GM23338 (cell line): ENCODE measurements around the gene CCDC169. TPM values are rescaled to one million over a fixed set of nuclear protein-coding genes. Genes with fewer than 3 reads are reported as not detected.

ENCODE experiments used
- ATAC-seq: fragments of 200-7000 bp; cut with Tn5 transposase; 3 replicates; pipeline ENCODE4 v1.9.1; 2020
- DNase-seq: peaks from one replicate; pipeline ENCODE4 v3.0.0-alpha.2; 2015; ENCODE audit warnings: low spot score
- H2AFZ ChIP-seq: fragments of 200-600 bp; sonication (generic); 2 replicates; pipeline ENCODE4 v1.8.0; 2016; ENCODE audit warnings: antibody characterized with exemption, mild to moderate bottlenecking, moderate library complexity
- H3F3A ChIP-seq: fragments of 200-600 bp; sonication (generic); replicated peaks from 2 replicates; pipeline ENCODE4 v1.8.0; 2017; ENCODE audit warnings: antibody characterized with exemption, mixed run types, low read depth
- H3K27ac ChIP-seq: fragments of 200-600 bp; sonication (generic); 2 replicates; pipeline ENCODE4 v1.6.1; 2016; ENCODE audit warnings: low read depth
- H3K27me3 ChIP-seq: fragments of 200-600 bp; sonication (generic); 2 replicates; pipeline ENCODE4 v1.8.0; 2016; ENCODE audit warnings: mild to moderate bottlenecking, mixed run types, moderate library complexity; ENCODE audit not compliant: insufficient read depth
- H3K36me3 ChIP-seq: fragments of 200-600 bp; sonication (generic); 2 replicates; pipeline ENCODE4 v1.8.0; 2016; ENCODE audit warnings: mild to moderate bottlenecking; ENCODE audit not compliant: insufficient read depth
- H3K4me1 ChIP-seq: fragments of 200-600 bp; sonication (generic); 2 replicates; pipeline ENCODE4 v1.8.0; 2016; ENCODE audit warnings: mild to moderate bottlenecking, moderate library complexity; ENCODE audit not compliant: insufficient read depth
- H3K4me2 ChIP-seq: fragments of 200-600 bp; sonication (generic); 2 replicates; pipeline ENCODE4 v1.7.1; 2017; ENCODE audit warnings: mixed run types
- H3K4me3 ChIP-seq: fragments of 200-600 bp; sonication (generic); 2 replicates; pipeline ENCODE4 v1.6.1; 2016; ENCODE audit warnings: mixed run types
- H3K79me2 ChIP-seq: fragments of 200-600 bp; sonication (generic); replicated peaks from 2 replicates; pipeline ENCODE4 v1.8.0; 2017; ENCODE audit warnings: mild to moderate bottlenecking; ENCODE audit not compliant: insufficient read depth
- H3K9me2 ChIP-seq: fragments of 200-600 bp; sonication (generic); 2 replicates; pipeline ENCODE4 v1.8.0; 2017; ENCODE audit not compliant: insufficient read depth
- H4K20me1 ChIP-seq: fragments of 200-600 bp; sonication (generic); replicated peaks from 2 replicates; pipeline ENCODE4 v1.8.0; 2017; ENCODE audit warnings: mild to moderate bottlenecking; ENCODE audit not compliant: insufficient read depth
- H3K27ac Mint-ChIP-seq: 2 replicates; pipeline ENCODE4 v1.8.0; 2020; ENCODE audit warnings: inconsistent platforms, mild to moderate bottlenecking, moderate library complexity, mixed read lengths
- H3K27me3 Mint-ChIP-seq: 3 replicates; pipeline ENCODE4 v1.8.0; 2022; ENCODE audit warnings: low read depth, mild to moderate bottlenecking, moderate library complexity, mixed read lengths, inconsistent platforms; ENCODE audit not compliant: insufficient read depth, poor library complexity
- H3K36me3 Mint-ChIP-seq: 3 replicates; pipeline ENCODE4 v1.8.0; 2021; ENCODE audit warnings: low read depth, mild to moderate bottlenecking, inconsistent platforms, moderate library complexity, mixed read lengths
- H3K4me1 Mint-ChIP-seq: 3 replicates; pipeline ENCODE4 v1.8.0; 2020; ENCODE audit warnings: mild to moderate bottlenecking, inconsistent platforms, mixed read lengths
- H3K4me3 Mint-ChIP-seq: 3 replicates; pipeline ENCODE4 v1.8.0; 2021; ENCODE audit warnings: moderate library complexity, mild to moderate bottlenecking, inconsistent platforms, mixed read lengths
- H3K9me3 Mint-ChIP-seq: 3 replicates; pipeline ENCODE4 v1.8.0; 2020; ENCODE audit warnings: moderate library complexity, mild to moderate bottlenecking, inconsistent platforms, mixed read lengths
- CREB1 ChIP-seq: fragments of 250-450 bp; sonication (Bioruptor Pico); IDR thresholded peaks from 2 replicates; pipeline ENCODE4 v1.5.0; 2020; ENCODE audit warnings: low read depth, mild to moderate bottlenecking, moderate library complexity
- CTCF ChIP-seq, 2 experiments: fragments of 200-600 bp in 1 of 2; sonication (generic) in 1 of 2; conservative IDR thresholded peaks; 2 replicates each; pipeline versions ENCODE4 v1.5.1 to v1.6.1; 2016 to 2017; ENCODE audit warnings: antibody characterized with exemption in 2 of 2, low read depth in 2 of 2, mild to moderate bottlenecking in 2 of 2, moderate library complexity in 1 of 2
- ETS1 ChIP-seq: IDR thresholded peaks from 2 replicates; pipeline ENCODE4 v1.6.1; 2016; ENCODE audit warnings: antibody characterized with exemption
- EZH2phosphoT487 ChIP-seq: fragments of 200-600 bp; sonication (generic); IDR thresholded peaks from one replicate; pipeline ENCODE4 v1.8.1; 2018; ENCODE audit warnings: antibody characterized with exemption; ENCODE audit not compliant: unreplicated experiment
- JUNB ChIP-seq: IDR thresholded peaks from one replicate; pipeline ENCODE4 v1.6.1; 2016; ENCODE audit warnings: antibody characterized with exemption; ENCODE audit not compliant: unreplicated experiment
- NANOG ChIP-seq: IDR thresholded peaks from 2 replicates; pipeline ENCODE4 v1.6.1; 2016; ENCODE audit warnings: antibody characterized with exemption, borderline replicate concordance
- ZNF114 ChIP-seq: fragments of 250-450 bp; sonication (Bioruptor Pico); IDR thresholded peaks from 2 replicates; pipeline ENCODE4 v1.5.0; 2020; ENCODE audit warnings: mild to moderate bottlenecking, moderate library complexity
- ZNF462 ChIP-seq: fragments of 250-450 bp; sonication (Bioruptor Pico); IDR thresholded peaks from 2 replicates; pipeline ENCODE4 v1.5.0; 2020; ENCODE audit warnings: mild to moderate bottlenecking, moderate library complexity
- polyA plus RNA-seq: library from polyadenylated mRNA; unstranded; fragments of >200 nt; fragmentation: Nextera tagmentation; extraction: Ambion mirVana; gene quantifications from 2 replicates; pipeline ENCODE4 v1.2.1, GENCODE V29; 2016
- total RNA-seq: library from RNA; depleted of rRNA; stranded (reverse); fragments of >200 nt; shearing (Covaris generic); gene quantifications from 2 replicates; pipeline ENCODE4 v1.2.3, GENCODE V29; 2014

CCDC169 gene
- total and polyA plus RNA-seq, 2 experiments from 2014 or later = 48.5 to 61.2 TPM

- Histone ChIP-seq H4K20me1 (no peaks in the 10 kb centered on the region), H3K36me3 (no peaks in the 10 kb centered on the region; the same call in 1 of the 2 replicates), H3F3A (no peaks in the 10 kb centered on the region), H3K9me2 (no peaks in the 10 kb centered on the region), H3K27me3 (no peaks in the 10 kb centered on the region), H3K27ac (0 out of 2 replicates have a peak overlapping the region, but pooled peaks have one; percentile 11), H3K79me2 (peaks cover 6% of the 10 kb centered on the region), H3K4me2 (no peak overlapping the region), H2AFZ (no peak overlapping the region), H3K4me3 (no peak overlapping the region), H3K4me1 (peaks cover 3% of the 10 kb centered on the region; the same call in 1 of the 2 replicates)
- H3K27me3 Mint-ChIP-seq = no peaks in the 10 kb centered on the region
- H3K4me1 Mint-ChIP-seq = no peaks in the 10 kb centered on the region; the same call in 2 of the 3 replicates
- ATAC-seq (peak; percentile 58), DNase-seq (peak; percentile 85)
- H3K27ac Mint-ChIP-seq = no peak overlapping the region
- no peak overlapping the region for H3K4me3 Mint-ChIP-seq
- H3K36me3 Mint-ChIP-seq = no peaks in the 10 kb centered on the region
- TF ChIP-seq CREB1 (CRISPR knock-in tag) (no peak), EZH2phosphoT487 (no peak), CTCF (conservative IDR thresholded peaks at IDR 0.05; ENCODE audit: low read depth in 2 of 2) (peak; percentile 56 to 86), ETS1 (no peak), NANOG (no peak), ZNF462 (CRISPR knock-in tag) (no peak), JUNB (no peak), ZNF114 (CRISPR knock-in tag) (no peak)
- H3K9me3 Mint-ChIP-seq = no peaks in the 10 kb centered on the region
These were observed 22.2 kb downstream of the CCDC169 start for GRCh38 chr13:36275190-36276002.
